ENCODE data around the gene ZNF775.
"Not testable (repeated sequence)": the region's sequence is repeated elsewhere in the genome, so short reads cannot be mapped to it uniquely, and the experiment has no call there.

Gene ZNF775

GRCh38 chr7:150385302-150385723, 6.2 kb downstream of the ZNF775 start:
- TF ChIP-seq SPI1 (IDR thresholded peaks at IDR 0.05; ENCODE audit: low read depth, low read length), result no peak
- TF ChIP-seq PAX5 (IDR thresholded peaks at IDR 0.05; ENCODE audit: insufficient read depth, low read length, severe bottlenecking), result no peak
- no peak for TF ChIP-seq POU2F2 (IDR thresholded peaks at IDR 0.05; ENCODE audit: low read depth, low read length)
- no peak for TF ChIP-seq POLR2AphosphoS5 (IDR thresholded peaks at IDR 0.05; ENCODE audit: low read depth, low read length)
- TF ChIP-seq POLR2A (IDR thresholded peaks at IDR 0.05; ENCODE audit: low read depth, low read length), result no peak
- TF ChIP-seq TAF1 (IDR thresholded peaks at IDR 0.05; ENCODE audit: low read depth, low read length), result no peak
- DNase-seq (ENCODE audit: insufficient read length, low spot score) (no peak), FAIRE-seq (no peak)

GRCh38 chr7:150385884-150386283, 6.8 kb downstream of the ZNF775 start:
- not testable (repeated sequence) for DNase-seq (ENCODE audit: insufficient read length, low spot score); FAIRE-seq

- TF ChIP-seq POLR2A (IDR thresholded peaks at IDR 0.05; ENCODE audit: low read depth, low read length) (no peak), POLR2AphosphoS5 (IDR thresholded peaks at IDR 0.05; ENCODE audit: low read depth, low read length) (no peak), TAF1 (IDR thresholded peaks at IDR 0.05; ENCODE audit: low read depth, low read length) (no peak), SPI1 (IDR thresholded peaks at IDR 0.05; ENCODE audit: low read depth, low read length) (no peak), POU2F2 (IDR thresholded peaks at IDR 0.05; ENCODE audit: low read depth, low read length) (no peak), PAX5 (IDR thresholded peaks at IDR 0.05; ENCODE audit: insufficient read depth, low read length, severe bottlenecking) (no peak)
- DNase-seq (ENCODE audit: insufficient read length, low spot score) (no peak), FAIRE-seq (no peak)
These were observed 9.2 kb downstream of the ZNF775 start for GRCh38 chr7:150388306-150388705.

GRCh38 chr7:150388709-150389531, 9.8 kb downstream of the ZNF775 start:
- no peak for DNase-seq (ENCODE audit: insufficient read length, low spot score)
- no peak for TF ChIP-seq SPI1 (IDR thresholded peaks at IDR 0.05; ENCODE audit: low read depth, low read length)
- no peak for TF ChIP-seq POLR2AphosphoS5 (IDR thresholded peaks at IDR 0.05; ENCODE audit: low read depth, low read length)
- TF ChIP-seq POU2F2 (IDR thresholded peaks at IDR 0.05; ENCODE audit: low read depth, low read length), result no peak
- TF ChIP-seq TAF1 (IDR thresholded peaks at IDR 0.05; ENCODE audit: low read depth, low read length), result no peak
- no peak for TF ChIP-seq PAX5 (IDR thresholded peaks at IDR 0.05; ENCODE audit: insufficient read depth, low read length, severe bottlenecking)
- no peak for TF ChIP-seq POLR2A (IDR thresholded peaks at IDR 0.05; ENCODE audit: low read depth, low read length)
- no peak for FAIRE-seq

- DNase-seq (ENCODE audit: insufficient read length, low spot score) (no peak), FAIRE-seq (no peak)
- no peak for TF ChIP-seq POU2F2 (IDR thresholded peaks at IDR 0.05; ENCODE audit: low read depth, low read length)
- no peak for TF ChIP-seq POLR2A (IDR thresholded peaks at IDR 0.05; ENCODE audit: low read depth, low read length)
- no peak for TF ChIP-seq POLR2AphosphoS5 (IDR thresholded peaks at IDR 0.05; ENCODE audit: low read depth, low read length)
- no peak for TF ChIP-seq PAX5 (IDR thresholded peaks at IDR 0.05; ENCODE audit: insufficient read depth, low read length, severe bottlenecking)
- TF ChIP-seq TAF1 (IDR thresholded peaks at IDR 0.05; ENCODE audit: low read depth, low read length), result no peak
These were observed 10.3 kb downstream of the ZNF775 start for GRCh38 chr7:150389532-150389816.

- no peak for TF ChIP-seq POU2F2 (IDR thresholded peaks at IDR 0.05; ENCODE audit: low read depth, low read length)
- no peak for TF ChIP-seq POLR2AphosphoS5 (IDR thresholded peaks at IDR 0.05; ENCODE audit: low read depth, low read length)
- no peak for TF ChIP-seq POLR2A (IDR thresholded peaks at IDR 0.05; ENCODE audit: low read depth, low read length)
- no peak for TF ChIP-seq TAF1 (IDR thresholded peaks at IDR 0.05; ENCODE audit: low read depth, low read length)
- no peak for TF ChIP-seq PAX5 (IDR thresholded peaks at IDR 0.05; ENCODE audit: insufficient read depth, low read length, severe bottlenecking)
- no peak for TF ChIP-seq SPI1 (IDR thresholded peaks at IDR 0.05; ENCODE audit: low read depth, low read length)
- FAIRE-seq, result no peak
- no peak for DNase-seq (ENCODE audit: insufficient read length, low spot score)
These were observed 11.1 kb downstream of the ZNF775 start for GRCh38 chr7:150390205-150390604.

GRCh38 chr7:150393325-150393724, 14.2 kb downstream of the ZNF775 start:
- DNase-seq (ENCODE audit: insufficient read length, low spot score) (no peak), FAIRE-seq (no peak)
- no peak for TF ChIP-seq SPI1 (IDR thresholded peaks at IDR 0.05; ENCODE audit: low read depth, low read length)
- TF ChIP-seq POLR2A (IDR thresholded peaks at IDR 0.05; ENCODE audit: low read depth, low read length), result no peak

GRCh38 chr7:150396426-150396825, 17.3 kb downstream of the ZNF775 start:
- no peak for FAIRE-seq
- TF ChIP-seq SPI1 (IDR thresholded peaks at IDR 0.05; ENCODE audit: low read depth, low read length) (no peak), POLR2AphosphoS5 (IDR thresholded peaks at IDR 0.05; ENCODE audit: low read depth, low read length) (no peak), PAX5 (IDR thresholded peaks at IDR 0.05; ENCODE audit: insufficient read depth, low read length, severe bottlenecking) (no peak), POLR2A (IDR thresholded peaks at IDR 0.05; ENCODE audit: low read depth, low read length) (no peak), POU2F2 (IDR thresholded peaks at IDR 0.05; ENCODE audit: low read depth, low read length) (no peak), TAF1 (IDR thresholded peaks at IDR 0.05; ENCODE audit: low read depth, low read length) (no peak)
- no peak for DNase-seq (ENCODE audit: insufficient read length, low spot score)

GRCh38 chr7:150396851-150397260, 17.7 kb downstream of the ZNF775 start:
- FAIRE-seq, result no peak

GRCh38 chr7:150397346-150398107, 18.4 kb downstream of the ZNF775 start:
- DNase-seq (ENCODE audit: insufficient read length, low spot score) (no peak), FAIRE-seq (no peak)
- TF ChIP-seq SPI1 (IDR thresholded peaks at IDR 0.05; ENCODE audit: low read depth, low read length) (no peak), POU2F2 (IDR thresholded peaks at IDR 0.05; ENCODE audit: low read depth, low read length) (no peak), POLR2AphosphoS5 (IDR thresholded peaks at IDR 0.05; ENCODE audit: low read depth, low read length) (no peak), TAF1 (IDR thresholded peaks at IDR 0.05; ENCODE audit: low read depth, low read length) (no peak), PAX5 (IDR thresholded peaks at IDR 0.05; ENCODE audit: insufficient read depth, low read length, severe bottlenecking) (no peak), POLR2A (IDR thresholded peaks at IDR 0.05; ENCODE audit: low read depth, low read length) (no peak)

More at GRCh38 chr7:150396851-150397260, 17.7 kb downstream of the ZNF775 start:
- no peak for DNase-seq (ENCODE audit: insufficient read length, low spot score)
- TF ChIP-seq POU2F2 (IDR thresholded peaks at IDR 0.05; ENCODE audit: low read depth, low read length), result no peak
- no peak for TF ChIP-seq POLR2AphosphoS5 (IDR thresholded peaks at IDR 0.05; ENCODE audit: low read depth, low read length)
- no peak for TF ChIP-seq POLR2A (IDR thresholded peaks at IDR 0.05; ENCODE audit: low read depth, low read length)
- TF ChIP-seq PAX5 (IDR thresholded peaks at IDR 0.05; ENCODE audit: insufficient read depth, low read length, severe bottlenecking), result no peak
- no peak for TF ChIP-seq TAF1 (IDR thresholded peaks at IDR 0.05; ENCODE audit: low read depth, low read length)
- TF ChIP-seq SPI1 (IDR thresholded peaks at IDR 0.05; ENCODE audit: low read depth, low read length), result no peak

Measured in GM12891 (cell line).